ENCODE data around the gene PPIG.
"Not testable (repeated sequence)": the region's sequence is repeated elsewhere in the genome, so short reads cannot be mapped to it uniquely, and the experiment has no call there.

PPIG gene

DNA sequence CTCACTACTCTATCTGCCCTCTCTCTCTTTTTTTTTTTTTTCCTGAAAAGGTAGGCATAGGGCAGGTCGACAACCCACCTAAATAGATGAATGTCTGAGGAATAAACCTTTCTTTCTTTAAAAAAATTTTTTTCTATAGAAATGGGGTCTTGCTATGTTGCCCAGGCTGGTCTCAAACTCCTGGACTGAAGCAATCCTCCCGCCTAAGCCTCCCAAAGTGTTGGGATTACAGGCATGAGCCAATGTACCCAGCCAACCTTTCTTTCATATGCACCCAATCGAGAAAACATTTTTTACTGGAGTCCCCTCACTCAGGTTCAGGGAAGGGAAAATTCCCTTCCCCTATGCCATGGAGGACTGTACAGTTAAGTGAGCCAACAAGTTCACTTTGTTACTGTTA is 79.1 kb downstream of the PPIG start:
- no peak for DNase-seq (ENCODE audit: low read depth, low spot score)

GRCh38 chr2:169664600-169664977 is 80.4 kb downstream of the PPIG start:
- no peak for DNase-seq (ENCODE audit: low read depth, low spot score)

- DNase-seq (ENCODE audit: low read depth, low spot score): no peak
These were observed 81.1 kb downstream of the PPIG start for GRCh38 chr2:169664978-169665930.

- no peak for DNase-seq (ENCODE audit: low read depth, low spot score)
These were observed 83.4 kb downstream of the PPIG start for GRCh38 chr2:169667583-169667982.

GRCh38 chr2:169670215-169670651 is 86.1 kb downstream of the PPIG start:
- DNase-seq (ENCODE audit: low read depth, low spot score): no peak

DNA sequence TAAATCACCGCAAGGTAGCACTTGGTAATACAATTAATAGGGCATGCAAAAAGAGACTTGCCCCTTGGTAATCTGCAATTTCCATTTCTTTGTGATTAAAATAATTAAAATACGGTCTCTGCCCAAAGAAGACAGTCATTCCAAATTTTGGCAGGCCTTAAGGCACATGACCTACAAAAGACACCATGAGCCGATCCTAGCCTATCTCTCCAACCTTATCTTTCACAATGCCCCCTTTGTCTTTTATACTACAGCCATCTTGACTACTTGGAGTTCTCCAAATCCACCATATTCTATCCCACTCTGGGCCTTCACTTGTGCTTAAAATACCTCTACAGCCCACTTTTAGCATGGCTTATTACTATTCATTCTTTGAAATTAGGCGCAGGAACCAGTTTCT is 86.8 kb downstream of the PPIG start:
- no peak for DNase-seq (ENCODE audit: low read depth, low spot score)

- DNase-seq (ENCODE audit: low read depth, low spot score): no peak
These were observed 88.3 kb downstream of the PPIG start for GRCh38 chr2:169672406-169672805.

GRCh38 chr2:169673106-169673505 is 89.0 kb downstream of the PPIG start:
- no peak for DNase-seq (ENCODE audit: low read depth, low spot score)

- no peak for DNase-seq (ENCODE audit: low read depth, low spot score)
These were observed 89.8 kb downstream of the PPIG start for GRCh38 chr2:169673921-169674320.

DNA sequence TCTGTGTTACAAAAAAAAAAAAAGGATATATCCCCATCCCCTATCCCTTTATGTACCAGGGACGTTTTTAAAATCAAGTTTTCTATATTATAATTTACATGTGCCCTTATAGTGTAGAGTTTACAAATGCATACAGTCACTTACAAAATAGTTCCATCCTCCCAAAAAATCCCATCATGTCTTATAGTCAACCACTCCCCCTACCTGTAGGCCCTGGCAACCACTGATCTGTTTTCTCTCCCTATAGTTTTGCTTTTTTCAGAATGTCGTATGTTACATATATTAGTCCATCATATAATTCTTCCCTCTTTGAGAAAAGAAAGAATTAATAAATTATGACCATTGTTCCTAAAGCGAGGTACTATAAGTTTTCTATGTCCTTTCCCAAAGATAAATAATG is 92.2 kb downstream of the PPIG start:
- DNase-seq (ENCODE audit: low read depth, low spot score): no peak

DNA sequence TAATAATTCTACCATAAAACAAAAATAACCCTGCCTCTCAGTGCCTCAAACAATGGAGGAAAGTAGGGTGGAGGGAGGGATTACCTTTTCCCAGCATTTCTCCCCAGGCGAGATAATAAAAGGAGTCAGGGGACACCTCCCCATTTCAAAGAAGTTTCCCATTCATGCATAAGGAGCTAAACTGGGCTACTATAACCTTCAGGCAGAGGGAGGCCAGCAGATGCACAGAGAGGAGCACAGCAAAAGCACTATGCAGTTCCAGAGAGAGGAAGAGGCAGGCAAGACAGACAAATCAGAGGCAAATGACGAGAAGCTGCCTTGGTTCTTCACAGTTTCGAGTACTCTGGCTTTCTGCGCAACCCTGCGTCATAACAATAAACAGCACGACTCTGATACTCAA is 92.7 kb downstream of the PPIG start:
- no peak for DNase-seq (ENCODE audit: low read depth, low spot score)

DNA sequence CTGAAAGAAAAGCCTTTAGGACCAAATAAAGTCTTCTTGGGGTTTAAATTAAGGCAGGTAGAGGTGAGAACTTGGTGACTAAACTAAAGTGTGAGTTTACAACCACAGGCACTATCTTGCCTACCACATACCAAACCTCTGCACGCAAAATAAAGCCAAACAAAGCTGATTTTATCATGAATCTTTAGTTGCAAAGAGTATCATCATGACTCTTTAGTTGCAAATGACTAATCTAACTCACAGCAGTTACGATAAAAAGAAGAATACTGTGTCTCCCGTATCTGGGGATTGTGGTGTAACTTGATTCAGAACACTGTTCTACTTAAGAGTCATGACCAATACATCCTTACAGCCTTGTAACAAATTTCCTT is 98.9 kb downstream of the PPIG start:
- DNase-seq (ENCODE audit: low read depth, low spot score): no peak

GRCh38 chr2:169683425-169684134 is 99.4 kb downstream of the PPIG start:
- DNase-seq (ENCODE audit: low read depth, low spot score): no peak

DNA sequence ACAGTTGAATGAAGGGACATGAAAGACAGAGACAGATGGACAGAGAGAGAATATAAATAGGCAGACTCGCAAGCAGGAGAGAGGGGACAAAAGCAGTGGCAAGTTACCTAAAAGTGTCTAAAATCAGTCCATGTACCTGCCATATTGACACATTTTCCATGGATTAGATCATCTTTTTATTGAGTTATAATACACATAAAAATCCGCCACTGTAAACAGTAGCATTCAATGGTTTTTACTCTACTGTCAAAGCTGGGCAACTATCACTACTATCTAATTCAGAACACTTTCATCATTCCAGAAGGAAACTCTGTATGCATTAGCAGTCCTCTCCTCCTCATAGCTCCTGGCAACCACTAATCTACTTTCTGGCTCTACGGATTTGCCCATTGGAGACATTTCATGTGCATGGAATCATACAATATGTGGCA is 100.0 kb downstream of the PPIG start:
- no peak for DNase-seq (ENCODE audit: low read depth, low spot score)

GRCh38 chr2:169684712-169685111 is 100.6 kb downstream of the PPIG start:
- not testable (repeated sequence) for DNase-seq (ENCODE audit: low read depth, low spot score)

DNA sequence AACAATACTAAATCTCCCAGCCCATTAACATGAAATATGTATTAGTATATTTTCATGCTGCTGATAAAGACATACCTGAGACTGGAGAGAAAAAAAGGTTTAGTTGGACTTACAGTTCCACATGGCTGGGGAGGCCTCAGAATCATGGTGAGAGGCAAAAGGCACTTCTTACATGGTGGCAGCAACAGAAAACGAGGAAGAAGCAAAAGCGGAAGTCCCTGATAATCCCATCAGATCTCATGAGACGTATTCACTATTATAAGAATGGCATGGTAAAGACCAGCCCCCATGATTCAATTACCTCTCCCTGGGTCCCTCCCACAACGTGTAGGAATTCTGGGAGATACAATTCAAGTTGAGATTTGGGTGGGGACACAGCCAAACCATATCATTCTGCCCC is 102.7 kb downstream of the PPIG start:
- DNase-seq (ENCODE audit: low read depth, low spot score): not testable (repeated sequence)

DNA sequence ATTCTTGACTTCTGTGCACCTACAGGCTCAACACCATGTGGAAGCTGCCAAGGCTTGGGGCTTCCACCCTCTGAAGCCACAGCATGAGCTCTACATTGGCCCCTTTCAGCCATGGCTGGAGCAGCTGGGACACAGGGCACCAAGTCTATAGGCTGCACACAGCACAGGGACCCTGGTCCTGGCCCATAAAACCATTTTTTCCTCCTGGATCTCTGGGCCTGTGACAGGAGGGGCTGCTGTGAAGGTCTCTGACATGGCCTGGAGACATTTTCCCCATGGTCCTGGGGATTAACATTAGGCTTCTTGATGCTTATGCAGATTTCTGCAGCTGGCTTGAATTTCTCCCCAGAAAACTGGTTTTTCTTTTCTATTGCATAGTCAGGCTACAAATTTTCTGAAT is 103.8 kb downstream of the PPIG start:
- DNase-seq (ENCODE audit: low read depth, low spot score): not testable (repeated sequence)

DNA sequence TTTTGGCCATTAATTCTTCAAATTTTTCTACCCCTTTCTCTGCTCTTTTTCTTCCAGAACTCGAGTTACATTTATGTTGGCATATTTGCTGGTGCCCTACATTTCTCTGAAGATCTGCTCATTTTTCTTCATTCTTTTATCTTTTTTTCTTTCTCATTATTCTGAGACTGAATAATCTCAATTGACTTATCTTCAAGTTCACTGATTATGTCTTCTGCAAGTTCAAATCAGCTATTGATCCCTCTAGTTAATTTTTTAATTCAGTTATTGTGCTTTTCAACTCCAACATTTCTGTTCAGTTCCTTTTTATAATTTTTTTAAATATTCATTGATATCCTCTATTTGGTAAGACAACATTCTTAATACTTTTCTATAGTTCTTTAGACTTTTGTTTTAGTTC is 106.8 kb downstream of the PPIG start:
- no peak for DNase-seq (ENCODE audit: low read depth, low spot score)
